OCI-LY7 (cell line): ENCODE results near the gene DCDC2C.

ENCODE experiments used
- CTCF ChIP-seq: fragments of 200-600 bp; sonication (generic); conservative IDR thresholded peaks from 2 replicates; pipeline ENCODE4 v1.5.1; 2014; ENCODE audit warnings: mild to moderate bottlenecking, antibody characterized with exemption, low read length, moderate library complexity, mixed read lengths
- EZH2phosphoT487 ChIP-seq: fragments of 200-600 bp; sonication (generic); IDR thresholded peaks from 2 replicates; pipeline ENCODE4 v1.6.1; 2018; ENCODE audit warnings: low read depth, borderline replicate concordance, mild to moderate bottlenecking, mixed run types, antibody characterized with exemption, low read length, moderate library complexity, mixed read lengths

GRCh38 chr2:3840611-3841155 lies 137.3 kb downstream of the DCDC2C start:
- no peak for TF ChIP-seq CTCF
- no peak for TF ChIP-seq EZH2phosphoT487
